Caco-2 (cell line): ENCODE measurements around the gene ERC2. TPM values are rescaled to one million over a fixed set of nuclear protein-coding genes. Genes with fewer than 3 reads are reported as not detected.
A peak's percentile ranks its signal among the peaks of the same experiment; 100 is the strongest.

Experiments
- BruUV-seq: library from RNA; stranded (reverse); fragments of 400-500 nt; replicated peaks from 2 replicates; lab custom pipeline; 2021; lab: Mats Ljungman, UMichigan
- CTCF ChIA-PET: fragments of 300-600 bp; sonication (Branson Sonifier 250); formaldehyde crosslinking; loops from one replicate; lab custom pipeline; 2022; ENCODE audit warnings: antibody characterized with exemption; lab: Charles Lee
- POLR2A ChIA-PET: fragments of 300-600 bp; sonication (Branson Sonifier 250); formaldehyde crosslinking; loops from one replicate; lab custom pipeline; 2022; ENCODE audit warnings: antibody characterized with exemption; lab: Charles Lee
- DNase-seq, 2 experiments: peaks; one replicate each; pipeline versions ENCODE4 v3.0.0 to v3.0.0-alpha.2; 2020 to 2022
- H3K27me3 ChIP-seq: replicated peaks from 2 replicates; pipeline ENCODE4 v1.6.0; 2011; ENCODE audit warnings: low read length; ENCODE audit not compliant: control insufficient read depth, insufficient read depth
- H3K36me3 ChIP-seq: 2 replicates; pipeline ENCODE4 v1.5.1; 2011; ENCODE audit warnings: low read length; ENCODE audit not compliant: control insufficient read depth, insufficient read depth
- H3K4me1 ChIP-seq: fragments of 250-450 bp; sonication (Bioruptor Pico); 2 replicates; pipeline ENCODE4 v1.5.1; 2020; ENCODE audit warnings: mild to moderate bottlenecking
- H3K4me3 ChIP-seq: 2 replicates; pipeline ENCODE4 v1.5.1; 2011; ENCODE audit warnings: low read depth, mild to moderate bottlenecking, control low read depth, low read length
- H3K9me3 ChIP-seq: fragments of 250-450 bp; sonication (Bioruptor Pico); 2 replicates; pipeline ENCODE4 v1.5.1; 2020; ENCODE audit warnings: mild to moderate bottlenecking, moderate library complexity
- H3K27ac Mint-ChIP-seq: one replicate; pipeline ENCODE4 v1.8.0; 2022; ENCODE audit warnings: mixed read lengths; ENCODE audit not compliant: unreplicated experiment
- H3K27me3 Mint-ChIP-seq: one replicate; pipeline ENCODE4 v1.8.0; 2022; ENCODE audit warnings: mixed read lengths; ENCODE audit not compliant: insufficient read depth, unreplicated experiment
- H3K36me3 Mint-ChIP-seq: one replicate; pipeline ENCODE4 v1.8.0; 2022; ENCODE audit warnings: mild to moderate bottlenecking, mixed read lengths; ENCODE audit not compliant: insufficient read depth, unreplicated experiment
- H3K4me1 Mint-ChIP-seq: one replicate; pipeline ENCODE4 v1.8.0; 2022; ENCODE audit warnings: low read depth, mixed read lengths; ENCODE audit not compliant: unreplicated experiment
- H3K4me3 Mint-ChIP-seq: one replicate; pipeline ENCODE4 v1.8.0; 2022; ENCODE audit warnings: mild to moderate bottlenecking, moderate library complexity, mixed read lengths; ENCODE audit not compliant: unreplicated experiment
- H3K9me3 Mint-ChIP-seq: one replicate; pipeline ENCODE4 v1.8.0; 2022; ENCODE audit warnings: mixed read lengths; ENCODE audit not compliant: unreplicated experiment
- CTCF ChIP-seq, 2 experiments: fragments of 200-600 bp in 1 of 2; IDR thresholded peaks; 1 replicate in 1 of 2; 2 replicates in 1 of 2; pipeline versions ENCODE4 v1.5.1 to v1.8.0; 2011 to 2022; ENCODE audit warnings: antibody characterized with exemption in 1 of 2, control low read depth in 1 of 2, inconsistent platforms in 1 of 2, low read depth in 1 of 2, low read length in 1 of 2, mild to moderate bottlenecking in 1 of 2, moderate library complexity in 1 of 2; ENCODE audit not compliant: insufficient read depth in 1 of 2, severe bottlenecking in 1 of 2, unreplicated experiment in 1 of 2
- intact Hi-C: fragments of 100-400 bp; cut with micrococcal nuclease; formaldehyde crosslinking; loops from one replicate; pipeline ENCODE4 v1.10.0; 2022; ENCODE audit not compliant: unreplicated experiment
- total RNA-seq: library from RNA; stranded (reverse); gene quantifications from 2 replicates; pipeline ENCODE4 v1.2.3, GENCODE V29; 2022

The ERC2 gene
- total RNA-seq, 1 experiment from 2014 or later: 0.54 TPM

GRCh38 chr3:55491296-55491816, 976.9 kb downstream of the ERC2 start:
- H3K36me3 ChIP-seq: no peaks in the 10 kb centered on the region
- peaks cover 7% of the 10 kb centered on the region for H3K36me3 Mint-ChIP-seq
- no TSS peak for BruUV-seq
- no peak overlapping the region for H3K4me3 ChIP-seq
- H3K27me3 Mint-ChIP-seq: peaks cover 7% of the 10 kb centered on the region
- H3K27me3 ChIP-seq: no peaks in the 10 kb centered on the region
- no peaks in the 10 kb centered on the region for H3K9me3 ChIP-seq
- peaks cover 3% of the 10 kb centered on the region; the same call in 1 of the 2 replicates for H3K4me1 ChIP-seq
- POLR2A ChIA-PET: no interaction called here
- CTCF ChIA-PET: no interaction called here
- H3K4me1 Mint-ChIP-seq: peaks cover 21% of the 10 kb centered on the region
- intact Hi-C loops: no loop called here
- H3K27ac Mint-ChIP-seq: no peak overlapping the region
- DNase-seq: peak in 1 of 2 experiments; percentile 9
- TF ChIP-seq CTCF (IDR thresholded peaks at IDR 0.05; ENCODE audit: insufficient read depth in 1 of 2, low read depth in 1 of 2, low read length in 1 of 2, severe bottlenecking in 1 of 2, unreplicated experiment in 1 of 2): no peak
- H3K9me3 Mint-ChIP-seq: no peaks in the 10 kb centered on the region
- no peak overlapping the region for H3K4me3 Mint-ChIP-seq

- Histone ChIP-seq H3K4me1 (peaks cover 7% of the 10 kb centered on the region; the same call in 1 of the 2 replicates), H3K4me3 (no peak overlapping the region), H3K27me3 (no peaks in the 10 kb centered on the region), H3K36me3 (no peaks in the 10 kb centered on the region), H3K9me3 (no peaks in the 10 kb centered on the region)
- CTCF ChIA-PET: no interaction called here
- no peaks in the 10 kb centered on the region for H3K9me3 Mint-ChIP-seq
- peaks cover 20% of the 10 kb centered on the region for H3K4me1 Mint-ChIP-seq
- H3K36me3 Mint-ChIP-seq: peaks cover 11% of the 10 kb centered on the region
- POLR2A ChIA-PET: no interaction called here
- H3K27ac Mint-ChIP-seq: no peak overlapping the region
- no peak for TF ChIP-seq CTCF (IDR thresholded peaks at IDR 0.05; ENCODE audit: insufficient read depth in 1 of 2, low read depth in 1 of 2, low read length in 1 of 2, severe bottlenecking in 1 of 2, unreplicated experiment in 1 of 2)
- no peak for DNase-seq
- H3K27me3 Mint-ChIP-seq: peaks cover 7% of the 10 kb centered on the region
- peak overlapping the region; percentile 90 for H3K4me3 Mint-ChIP-seq
- intact Hi-C loops: no loop called here
- BruUV-seq: no TSS peak
Observed at GRCh38 chr3:55490276-55490913, 977.9 kb downstream of the ERC2 start.

GRCh38 chr3:55489798-55490132, 978.5 kb downstream of the ERC2 start:
- Histone ChIP-seq H3K9me3 (no peaks in the 10 kb centered on the region), H3K4me3 (no peak overlapping the region), H3K36me3 (no peaks in the 10 kb centered on the region), H3K27me3 (no peaks in the 10 kb centered on the region), H3K4me1 (peaks cover 7% of the 10 kb centered on the region; the same call in 1 of the 2 replicates)
- H3K4me1 Mint-ChIP-seq: peaks cover 15% of the 10 kb centered on the region
- no peak overlapping the region for H3K27ac Mint-ChIP-seq
- POLR2A ChIA-PET: no interaction called here
- TF ChIP-seq CTCF (IDR thresholded peaks at IDR 0.05; ENCODE audit: insufficient read depth in 1 of 2, low read depth in 1 of 2, low read length in 1 of 2, severe bottlenecking in 1 of 2, unreplicated experiment in 1 of 2): no peak
- peak overlapping the region; percentile 90 for H3K4me3 Mint-ChIP-seq
- intact Hi-C loops: loop anchor here (5.0 kb wide), 3 partner anchors 78 to 763 kb away; no protein-coding TSS in a partner anchor
- no TSS peak for BruUV-seq
- no peak for DNase-seq
- CTCF ChIA-PET: no interaction called here
- H3K36me3 Mint-ChIP-seq: peaks cover 13% of the 10 kb centered on the region
- H3K27me3 Mint-ChIP-seq: peaks cover 7% of the 10 kb centered on the region
- no peaks in the 10 kb centered on the region for H3K9me3 Mint-ChIP-seq
